NCI-H1694 (cell line): ENCODE data around the gene ADAMTSL5.

ENCODE experiments used
- DNase-seq: peaks from one replicate; lab custom pipeline; 2025; lab: John Stamatoyannopoulos, UW

Gene ADAMTSL5

GRCh38 chr19:1496714-1497577 is 15.9 kb downstream of the ADAMTSL5 start:
- DNase-seq, result no peak

GRCh38 chr19:1495799-1496713 is 16.8 kb downstream of the ADAMTSL5 start:
- DNase-seq, result no peak

DNA sequence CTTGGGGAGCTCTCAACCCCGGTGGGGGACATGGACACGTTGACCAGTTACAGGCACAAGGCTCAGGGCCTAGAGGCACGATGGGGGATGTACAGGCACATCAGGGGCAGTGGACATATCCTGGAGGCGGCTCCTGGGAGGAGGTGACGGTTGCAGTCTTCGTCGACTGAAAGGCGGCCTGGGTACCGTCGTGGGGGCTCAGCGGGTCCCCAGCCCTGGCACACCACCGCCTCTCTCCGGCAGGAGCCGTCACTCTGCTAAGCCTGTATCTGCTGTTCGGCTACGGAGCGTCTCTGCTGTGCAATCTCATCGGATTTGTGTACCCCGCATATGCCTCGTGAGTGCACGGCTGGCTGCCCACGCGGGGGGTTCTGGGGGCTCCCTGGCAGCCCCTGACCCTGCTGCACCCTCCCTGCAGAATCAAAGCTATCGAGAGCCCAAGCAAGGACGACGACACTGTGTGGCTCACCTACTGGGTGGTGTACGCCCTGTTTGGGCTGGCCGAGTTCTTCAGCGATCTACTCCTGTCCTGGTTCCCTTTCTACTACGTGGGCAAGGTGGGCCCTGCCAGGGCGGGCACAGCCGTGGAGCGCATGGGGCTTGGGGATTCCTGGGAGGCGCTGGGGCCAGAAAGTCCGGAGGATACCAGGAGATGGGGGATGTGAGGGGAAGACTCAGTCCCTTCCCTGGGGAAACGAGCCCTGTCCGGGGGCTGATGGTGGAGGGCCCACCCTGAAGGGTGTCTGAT is 17.6 kb downstream of the ADAMTSL5 start:
- no peak for DNase-seq

DNA sequence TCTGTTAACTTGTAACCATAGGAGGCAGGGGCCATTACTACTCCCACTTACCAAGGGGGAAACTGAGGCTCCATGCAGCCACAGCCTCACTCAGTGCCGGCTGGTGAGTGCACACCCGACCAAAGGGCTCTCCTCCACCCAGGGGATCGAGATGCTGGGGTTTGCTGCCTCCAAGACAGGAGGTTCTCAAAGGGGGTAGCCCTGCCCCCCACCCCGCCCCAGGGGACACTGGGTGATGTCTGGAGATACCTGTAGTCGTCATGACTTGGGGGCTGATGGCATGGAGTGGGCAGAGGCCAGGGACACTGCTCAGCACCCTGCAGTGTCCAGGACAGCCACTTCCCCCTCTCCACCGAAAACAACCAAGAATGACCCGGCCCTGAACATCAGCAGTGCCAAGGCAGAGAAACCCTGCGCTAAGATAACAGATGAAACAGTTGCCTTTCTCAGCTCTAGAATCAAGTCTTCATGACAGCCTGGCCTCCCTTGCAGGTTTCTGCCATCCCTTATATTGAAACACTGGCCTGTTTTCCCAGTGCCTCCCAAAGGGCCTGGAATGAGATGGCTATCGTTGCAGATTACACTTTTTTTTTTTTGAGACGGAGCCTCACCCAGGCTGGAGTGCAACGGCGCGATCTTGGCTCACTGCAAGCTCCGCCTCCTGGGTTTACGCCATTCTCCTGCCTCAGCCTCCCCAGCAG is 18.6 kb downstream of the ADAMTSL5 start:
- no peak for DNase-seq

- DNase-seq, result no peak
Observed at GRCh38 chr19:1492474-1493006, 20.3 kb downstream of the ADAMTSL5 start.

DNA sequence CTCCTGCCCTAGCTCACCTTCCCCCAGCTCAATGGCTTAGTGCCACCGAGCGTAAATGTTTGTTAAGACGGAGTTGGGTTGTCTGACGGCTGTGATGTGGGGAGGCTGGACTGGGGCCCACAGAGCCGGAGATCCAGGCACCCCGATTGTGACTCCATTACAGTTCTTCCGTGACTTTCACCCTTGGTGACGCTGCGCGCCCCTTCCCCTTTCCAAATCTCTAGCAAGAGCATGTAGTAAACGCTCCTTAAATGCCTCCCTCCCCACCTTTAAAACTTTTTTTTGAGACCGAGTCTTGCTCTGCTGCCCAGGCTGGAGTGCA is 21.0 kb downstream of the ADAMTSL5 start:
- no peak for DNase-seq

GRCh38 chr19:1491114-1491848 is 21.5 kb downstream of the ADAMTSL5 start, which contains the start of gene REEP6:
Gene REEP6, plus strand, starts transcription at chr19:1491181. Its CDS starts 89 bp downstream, at chr19:1491270.
- DNase-seq, result no peak

DNA sequence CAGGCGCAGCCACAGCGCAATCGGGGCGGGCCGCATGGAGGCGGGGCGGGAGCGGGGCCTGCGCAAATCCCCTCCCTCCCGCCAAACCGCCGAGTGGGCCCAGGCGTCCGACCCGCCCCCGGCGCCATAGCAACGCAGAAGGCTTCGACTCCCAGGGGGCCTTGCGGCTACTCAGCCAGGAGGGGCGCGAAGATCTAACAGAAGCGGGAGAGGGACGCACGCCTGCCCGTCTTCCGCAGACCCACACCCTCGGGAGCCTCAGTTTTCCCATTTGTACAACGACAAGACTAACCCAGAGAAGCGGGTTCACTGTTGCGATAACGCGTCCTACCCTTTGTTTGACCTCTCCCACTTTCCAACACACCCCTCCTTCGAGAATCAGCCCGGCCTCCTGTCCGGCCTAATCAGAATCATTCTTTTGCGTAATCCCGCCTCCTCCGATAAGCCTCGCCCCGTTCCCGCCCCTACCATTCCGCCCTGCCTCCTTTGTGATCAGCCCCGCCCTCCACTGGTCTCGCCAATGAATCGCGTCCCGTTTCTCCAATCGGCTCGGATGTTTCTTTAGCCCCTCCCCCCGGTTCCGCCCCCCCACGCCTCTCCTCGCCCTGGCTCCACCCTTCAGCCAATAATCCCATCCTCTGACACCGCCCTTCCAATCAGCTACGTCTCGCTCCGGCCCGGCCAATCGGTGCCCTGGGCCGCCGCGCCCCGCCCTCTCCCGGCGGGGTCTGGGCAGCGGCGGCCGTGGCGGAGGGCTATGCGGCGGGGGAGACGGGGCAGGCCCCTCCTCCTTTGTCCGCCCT is 22.3 kb downstream of the ADAMTSL5 start, which contains the start of gene PCSK4:
Gene PCSK4, minus strand, starts transcription at position 40 of the 803 bp plus-strand sequence. Its CDS starts 4 bp downstream, at position 36.
- peak; percentile 93 for DNase-seq

DNA sequence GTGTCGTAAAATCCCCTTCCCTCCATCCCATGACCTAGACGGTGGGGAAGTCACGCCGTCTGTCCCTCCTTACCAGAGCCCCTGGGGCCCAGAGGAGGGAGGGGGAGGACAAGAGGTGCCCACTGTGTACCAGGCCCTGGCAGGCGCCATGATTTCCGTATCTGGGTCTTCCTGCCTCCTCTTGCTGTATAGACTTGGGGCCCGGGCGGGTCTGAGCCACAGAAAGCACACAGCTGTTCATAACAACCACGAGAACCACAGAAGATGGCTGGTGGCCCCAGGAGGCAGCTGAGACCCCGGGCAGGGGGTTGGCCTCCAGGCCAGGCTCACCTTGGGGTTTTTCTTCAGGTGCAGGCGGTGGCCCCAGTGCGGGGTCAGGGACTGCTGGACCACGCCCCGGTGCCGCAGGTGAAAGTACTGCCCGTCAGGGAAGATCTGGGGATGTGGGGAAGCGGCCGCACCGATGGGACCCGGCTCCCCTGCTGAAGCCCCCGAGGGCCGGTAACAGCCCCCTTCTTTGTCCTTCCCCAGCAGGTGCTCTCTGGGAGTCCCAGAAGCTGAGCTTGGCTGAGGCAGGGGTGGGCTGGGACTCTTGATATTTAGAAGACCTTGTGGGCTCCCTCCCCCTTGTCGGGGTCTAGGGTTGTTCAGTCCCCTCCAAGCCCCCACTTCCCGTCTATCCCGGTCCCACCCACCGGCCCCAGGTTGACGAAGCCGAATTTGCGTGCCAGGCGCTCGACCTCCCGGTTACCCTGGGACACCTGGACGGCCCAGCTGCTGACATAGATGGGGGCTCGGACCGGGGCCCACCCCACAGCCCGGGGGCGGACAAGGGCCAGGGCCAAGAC is 23.1 kb downstream of the ADAMTSL5 start:
- DNase-seq, result no peak

DNA sequence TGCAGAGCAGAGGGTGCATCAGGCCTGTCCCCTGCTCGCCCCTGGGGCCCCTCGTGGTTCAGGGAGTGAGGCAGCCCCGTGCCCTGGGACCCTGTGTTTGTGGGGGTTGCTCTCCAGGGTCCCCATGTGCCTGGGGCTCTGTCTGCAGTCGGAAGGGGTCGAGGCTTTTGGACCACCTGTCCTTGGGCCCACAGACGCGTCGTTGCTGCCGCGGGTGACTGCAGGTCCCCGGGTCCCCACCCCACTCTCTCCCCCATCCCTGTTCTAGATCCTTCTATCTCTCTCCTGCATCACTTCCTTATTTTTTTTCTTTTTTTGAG is 24.6 kb downstream of the ADAMTSL5 start:
- no peak for DNase-seq

- no peak for DNase-seq
Observed at GRCh38 chr19:1487576-1488281, 25.1 kb downstream of the ADAMTSL5 start.

- no peak for DNase-seq
Observed at GRCh38 chr19:1486720-1487575, 25.9 kb downstream of the ADAMTSL5 start.

- no peak for DNase-seq
Observed at GRCh38 chr19:1483979-1484428, 28.8 kb downstream of the ADAMTSL5 start.

DNA sequence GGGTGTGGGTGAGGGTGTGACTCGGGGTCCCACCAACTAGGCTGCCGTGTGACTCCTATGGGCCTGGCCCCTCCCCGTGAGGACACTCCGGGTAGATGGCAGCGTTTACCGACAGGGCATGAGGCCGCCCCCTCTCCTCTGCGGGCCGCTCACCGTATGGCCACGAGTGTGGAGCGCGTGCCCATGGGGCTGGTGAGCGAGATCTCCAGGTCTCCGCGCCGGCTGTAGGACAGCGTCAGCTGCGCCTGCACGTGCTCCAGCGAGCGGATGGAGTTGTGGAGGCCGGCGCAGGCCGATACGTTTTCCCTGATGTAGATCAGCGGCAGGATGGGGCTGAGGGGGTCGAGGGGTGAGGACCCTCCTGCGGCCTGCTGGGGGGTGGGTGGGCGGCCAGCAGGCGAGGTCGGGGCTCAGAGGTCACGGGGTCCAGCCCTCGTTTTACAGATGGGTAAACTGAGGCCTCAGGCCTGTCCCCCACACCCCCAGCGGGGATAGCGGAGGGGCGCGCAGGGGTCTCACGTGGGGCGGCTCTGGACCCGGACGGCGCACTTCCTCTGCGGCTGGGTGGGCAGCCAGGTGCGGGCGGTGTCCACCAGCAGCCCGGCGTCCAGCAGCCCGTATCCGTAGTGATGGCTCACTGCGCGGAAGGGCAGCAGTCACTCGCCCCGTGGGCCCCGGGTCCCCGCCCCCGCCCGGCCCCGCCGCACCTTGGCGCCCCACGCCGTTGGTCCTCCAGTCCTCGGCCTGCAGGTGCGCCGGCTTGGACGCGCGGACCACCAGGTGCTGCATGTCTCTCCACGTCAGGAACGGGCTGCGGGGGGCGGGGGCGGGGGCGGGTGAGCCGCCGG is 29.5 kb downstream of the ADAMTSL5 start:
- no peak for DNase-seq

DNA sequence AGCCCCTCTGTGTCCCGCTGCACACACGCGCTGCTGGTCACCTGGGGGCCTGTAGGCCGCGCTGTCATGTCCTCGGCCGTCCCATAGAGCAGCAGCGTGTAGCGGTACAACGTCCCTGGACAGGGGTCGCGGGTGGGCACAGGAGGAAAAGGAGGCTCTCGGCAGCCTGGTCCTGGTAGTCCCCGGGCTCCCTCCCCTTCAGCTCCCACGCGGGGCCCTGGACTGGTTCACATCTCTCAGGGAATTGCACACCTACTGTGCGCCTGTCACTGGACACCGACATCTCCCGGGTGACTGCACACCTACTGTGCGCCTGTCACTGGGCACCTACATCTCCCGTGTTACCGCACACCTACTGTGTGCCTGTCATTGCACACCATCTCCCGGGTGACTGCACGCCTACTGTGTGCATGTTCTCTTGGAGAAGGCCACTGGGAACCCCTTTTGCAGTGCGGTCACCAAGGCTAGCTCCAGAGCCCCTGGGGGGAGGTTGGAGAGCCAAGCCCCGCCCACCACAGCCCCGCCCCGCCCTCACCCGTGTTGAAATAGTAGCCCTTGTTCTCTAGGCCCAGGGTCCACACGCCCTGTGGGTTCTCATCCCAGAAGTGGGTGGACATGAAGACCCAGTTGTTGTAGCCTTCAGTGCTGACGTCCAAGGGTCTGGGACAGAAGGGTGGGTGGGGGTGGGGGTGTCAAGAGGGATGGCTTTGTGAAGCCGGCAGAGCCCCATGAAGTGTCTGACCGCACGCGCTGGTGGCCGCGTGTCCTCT is 30.3 kb downstream of the ADAMTSL5 start:
- DNase-seq, result no peak
